Sigmoid colon (tissue), 7 donors: ENCODE measurements around the gene TMEM25. TPM values are rescaled to one million over a fixed set of nuclear protein-coding genes. Genes with fewer than 3 reads are reported as not detected.
"Not testable (repeated sequence)": the region's sequence is repeated elsewhere in the genome, so short reads cannot be mapped to it uniquely, and the experiment has no call there.

ENCODE experiments used
- DNase-seq: peaks from one replicate; pipeline ENCODE4 v3.0.0-alpha.2; 2019
- H3K27ac ChIP-seq, 4 donors: fragments of 200-600 bp; sonication (generic); one replicate each; pipeline ENCODE4 v1.5.1; 2016 to 2019; ENCODE audit warnings: mild to moderate bottlenecking in 1 of 4
- H3K27me3 ChIP-seq, 3 donors: fragments of 200-600 bp; sonication (generic); one replicate each; pipeline ENCODE4 v1.5.1; 2019; ENCODE audit warnings: mild to moderate bottlenecking in 1 of 3
- H3K36me3 ChIP-seq, 4 donors: fragments of 200-600 bp; sonication (generic); one replicate each; pipeline ENCODE4 v1.5.1; 2016 to 2019
- H3K4me1 ChIP-seq, 4 donors: fragments of 200-600 bp; sonication (generic); one replicate each; pipeline ENCODE4 v1.5.1; 2017 to 2019
- H3K4me3 ChIP-seq, 4 donors: fragments of 200-600 bp; sonication (generic); one replicate each; pipeline ENCODE4 v1.5.1; 2017 to 2019; ENCODE audit warnings: mild to moderate bottlenecking in 2 of 4, moderate library complexity in 1 of 4
- H3K9me3 ChIP-seq, 4 donors: fragments of 200-600 bp in 3 of 4; sonication (generic) in 3 of 4; one replicate each; pipeline versions ENCODE4 v1.5.1 to v1.6.1; 2013 to 2019
- CTCF ChIP-seq, 4 experiments: fragments of 450-650 bp in 3 of 4; fragments of 200-600 bp in 1 of 4; IDR thresholded peaks; one replicate each; pipeline ENCODE4 v1.5.1; 2016 to 2019; ENCODE audit warnings: antibody characterized with exemption in 4 of 4, mild to moderate bottlenecking in 3 of 4, moderate library complexity in 2 of 4
- EP300 ChIP-seq, 4 donors: sonication (generic); formaldehyde crosslinking; IDR thresholded peaks; one replicate each; pipeline ENCODE4 v1.6.1; 2017; ENCODE audit warnings: antibody characterized with exemption in 4 of 4
- POLR2A ChIP-seq, 2 donors: fragments of 450-650 bp; IDR thresholded peaks; one replicate each; pipeline ENCODE4 v1.6.1; 2016; ENCODE audit warnings: antibody characterized with exemption in 2 of 2, mild to moderate bottlenecking in 2 of 2, moderate library complexity in 2 of 2
- POLR2AphosphoS5 ChIP-seq, 4 donors: sonication (generic); formaldehyde crosslinking; IDR thresholded peaks; one replicate each; pipeline ENCODE4 v1.6.1; 2017; ENCODE audit warnings: antibody characterized with exemption in 4 of 4
- WGBS, 2 donors: extraction: QIAGEN DNeasy Blood & Tissue Kit; methylation state at CpG; one replicate each; pipeline ENCODE4 v1.1.7; 2013; 5-methylcytosine and 5-hydroxymethylcytosine counted together
- intact Hi-C: fragments of 100-400 bp; cut with DNase I; formaldehyde crosslinking; loops from one replicate; pipeline ENCODE4 v1.15.1; 2023
- polyA plus RNA-seq, 3 donors: library from polyadenylated mRNA; stranded (reverse); fragments of 200-250 nt; gene quantifications; one replicate each; pipeline ENCODE4 v1.2.3, GENCODE V29; 2013
- total RNA-seq, 4 donors: library from RNA; depleted of rRNA; stranded (reverse); fragments of >200 nt; gene quantifications; one replicate each; pipeline ENCODE4 v1.1.0, GENCODE V29; 2016
- donor health status: healthy with polysubstance abuse.
- donor health status: Bipolar disorder and iron deficiency.
- donor health status: healthy.

The TMEM25 gene
- total and polyA plus RNA-seq, 7 donors = 2.5 to 35.2 (median 20.9) TPM

DNA sequence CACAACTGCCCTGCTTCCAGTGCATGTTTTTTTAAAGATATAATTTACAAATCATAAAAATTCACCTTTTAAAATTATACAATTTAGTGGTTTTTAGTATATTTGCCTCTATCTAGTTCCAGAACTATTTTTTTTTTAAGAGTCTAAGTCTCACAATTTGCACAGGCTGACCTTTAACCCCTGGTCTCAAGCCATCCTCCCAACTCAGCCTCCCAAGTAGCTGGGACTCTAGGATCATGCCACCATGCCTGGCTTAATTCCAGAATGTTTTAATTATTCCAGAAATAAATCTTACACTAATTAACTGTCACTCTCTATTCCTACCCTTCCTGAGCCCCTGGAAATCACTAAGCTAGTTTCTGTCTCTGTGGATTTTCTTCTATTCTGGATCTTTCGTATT is 39.8 kb downstream of the TMEM25 start:
- WGBS, 2 donors = 95 to 99% methylated on average over 1 of the region's 1 CpG
- no peak for TF ChIP-seq POLR2AphosphoS5 (IDR thresholded peaks at IDR 0.05)
- TF ChIP-seq POLR2A (IDR thresholded peaks at IDR 0.05) = no peak
- no peak for TF ChIP-seq EP300 (IDR thresholded peaks at IDR 0.05)
- no peak for TF ChIP-seq CTCF (IDR thresholded peaks at IDR 0.05)

DNA sequence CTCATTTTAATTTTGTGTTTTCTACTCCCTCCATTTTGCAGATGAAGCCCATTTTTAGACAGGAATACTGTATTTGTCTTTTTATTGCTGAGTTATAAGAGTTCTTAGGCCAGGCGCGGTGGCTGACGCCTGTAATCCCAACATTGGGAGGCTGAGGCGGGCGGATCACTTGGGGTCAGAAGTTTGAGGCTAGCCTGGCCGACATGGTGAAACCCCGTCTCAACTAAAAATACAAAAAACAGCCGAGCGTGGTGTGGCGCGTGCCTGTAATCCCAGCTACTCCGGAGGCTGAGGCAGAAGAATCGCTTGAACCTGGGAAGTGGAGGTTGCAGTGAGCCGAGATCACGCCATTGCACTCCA is 40.7 kb downstream of the TMEM25 start:
- peak overlapping the region; percentile 76 to 99 (median 98) for H3K4me3 ChIP-seq
- peak overlapping the region; percentile 92 to 99 (median 98) for H3K27ac ChIP-seq
- H3K36me3 ChIP-seq, H3K9me3 ChIP-seq, DNase-seq, H3K27me3 ChIP-seq, intact Hi-C loops: not testable (repeated sequence)
- 7 to 23% methylated on average over 15 of the region's 15 CpGs for WGBS, 2 donors
- H3K4me1 ChIP-seq = peaks cover 0 to 40% (median 36%) of the 10 kb centered on the region in 4 donors

More for the DNA sequence above, 39.8 kb downstream of the TMEM25 start:
- peaks cover 0 to 38% (median 30%) of the 10 kb centered on the region in 4 donors for H3K4me1 ChIP-seq
- no peak for DNase-seq
- no peaks in the 10 kb centered on the region for H3K36me3 ChIP-seq
- no peaks in the 10 kb centered on the region for H3K27me3 ChIP-seq
- H3K9me3 ChIP-seq = no peaks in the 10 kb centered on the region
- H3K27ac ChIP-seq = no peak overlapping the region
- H3K4me3 ChIP-seq = no peak overlapping the region
- intact Hi-C loops = no loop called here

DNA sequence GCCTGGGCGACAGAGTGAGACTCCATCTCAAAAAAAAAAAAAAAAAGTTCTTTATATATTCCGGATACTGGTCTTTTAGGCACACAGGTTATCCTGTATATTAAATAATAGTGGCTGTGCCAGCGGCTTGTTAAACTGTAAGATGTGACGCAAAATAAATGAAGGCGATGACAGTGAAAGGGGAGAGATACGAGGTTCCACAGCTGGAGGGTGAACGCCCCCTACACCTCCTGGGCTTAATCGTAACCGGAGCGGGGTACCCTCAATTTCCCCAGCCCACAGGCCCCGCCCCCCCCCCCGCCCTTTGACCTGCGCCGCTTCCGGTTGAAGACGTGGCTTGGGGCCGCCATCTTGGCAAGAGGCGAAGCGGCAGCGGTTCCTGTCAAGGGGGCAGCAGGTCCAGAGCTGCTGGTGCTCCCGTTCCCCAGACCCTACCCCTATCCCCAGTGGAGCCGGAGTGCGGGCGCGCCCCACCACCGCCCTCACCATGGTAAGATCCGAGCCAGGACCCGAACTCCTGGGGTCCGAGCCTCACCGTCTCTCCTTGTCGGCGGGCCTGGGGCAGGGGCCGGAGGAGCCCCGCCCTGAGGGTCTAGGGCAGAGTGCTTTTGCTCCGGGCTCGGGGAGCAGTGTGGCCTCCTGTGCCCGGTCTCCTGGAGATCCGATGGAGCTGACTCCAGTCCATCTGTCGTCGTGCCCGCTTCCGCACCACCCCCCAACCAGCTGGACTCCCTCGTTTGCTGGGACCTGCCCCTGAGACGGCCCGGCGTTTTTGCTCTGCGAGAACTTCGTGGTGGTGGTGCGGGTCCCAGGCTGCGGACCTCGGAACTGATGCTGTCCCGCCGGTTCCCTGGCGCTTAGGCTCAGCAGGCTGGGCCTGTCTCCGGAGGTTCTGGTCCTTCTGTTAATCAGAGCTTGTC is 41.3 kb downstream of the TMEM25 start, which contains the start of gene ARCN1:
Gene ARCN1 (plus strand): TSS at position 349 of the 920 bp plus-strand sequence. CDS start 139 bp downstream, at position 488.
- no peaks in the 10 kb centered on the region for H3K27me3 ChIP-seq
- H3K4me1 ChIP-seq = peaks cover 0 to 47% (median 43%) of the 10 kb centered on the region in 4 donors
- peak; percentile 92 for DNase-seq
- intact Hi-C loops = no loop called here
- H3K9me3 ChIP-seq = no peaks in the 10 kb centered on the region
- TF ChIP-seq POLR2A (IDR thresholded peaks at IDR 0.05) (peak in 1 of 2 donors; percentile 40), EP300 (IDR thresholded peaks at IDR 0.05) (no peak), CTCF (IDR thresholded peaks at IDR 0.05) (no peak), POLR2AphosphoS5 (IDR thresholded peaks at IDR 0.05) (peak; percentile 72 to 88 (median 80))
- H3K27ac ChIP-seq = peak within 1 kb of the TSS; percentile 92 to 99 (median 98)
- no peaks in the 10 kb centered on the region for H3K36me3 ChIP-seq
- WGBS, 2 donors = 0% methylated on average over 55 of the region's 55 CpGs
- H3K4me3 ChIP-seq = peak within 1 kb of the TSS; percentile 76 to 99 (median 98)

GRCh38 chr11:118572981-118573550 is 42.1 kb downstream of the TMEM25 start:
- Histone ChIP-seq H3K4me3 (peak overlapping the region; percentile 76 to 99 (median 98)), H3K27me3 (no peaks in the 10 kb centered on the region), H3K27ac (peak overlapping the region; percentile 92 to 99 (median 98)), H3K9me3 (no peaks in the 10 kb centered on the region), H3K4me1 (peaks cover 0 to 53% (median 47%) of the 10 kb centered on the region in 4 donors), H3K36me3 (no peaks in the 10 kb centered on the region)
- DNase-seq = no peak
- no peak for TF ChIP-seq EP300 (IDR thresholded peaks at IDR 0.05)
- TF ChIP-seq POLR2A (IDR thresholded peaks at IDR 0.05) = no peak
- no peak for TF ChIP-seq POLR2AphosphoS5 (IDR thresholded peaks at IDR 0.05)
- no peak for TF ChIP-seq CTCF (IDR thresholded peaks at IDR 0.05)
- intact Hi-C loops = no loop called here
- WGBS, 2 donors = 3 to 5% methylated on average over 10 of the region's 10 CpGs

- Histone ChIP-seq H3K27me3 (no peaks in the 10 kb centered on the region), H3K27ac (peak overlapping the region in 1 of 4 donors; percentile 99), H3K4me3 (no peak overlapping the region), H3K4me1 (peaks cover 0 to 60% (median 52%) of the 10 kb centered on the region in 4 donors), H3K36me3 (no peaks in the 10 kb centered on the region), H3K9me3 (no peaks in the 10 kb centered on the region)
- no peak for TF ChIP-seq POLR2AphosphoS5 (IDR thresholded peaks at IDR 0.05)
- TF ChIP-seq EP300 (IDR thresholded peaks at IDR 0.05) = no peak
- no peak for TF ChIP-seq POLR2A (IDR thresholded peaks at IDR 0.05)
- TF ChIP-seq CTCF (IDR thresholded peaks at IDR 0.05) = no peak
- intact Hi-C loops = no loop called here
- DNase-seq = no peak
- WGBS, 2 donors = 90 to 96% methylated on average over 7 of the region's 7 CpGs
Observed at GRCh38 chr11:118574636-118575035, 43.6 kb downstream of the TMEM25 start.

- Histone ChIP-seq H3K27ac (peak overlapping the region in 1 of 4 donors; percentile 42), H3K36me3 (peaks cover 0 to 20% (median 1%) of the 10 kb centered on the region in 4 donors), H3K4me1 (peaks cover 0 to 61% (median 50%) of the 10 kb centered on the region in 4 donors)
- H3K4me3 ChIP-seq, DNase-seq, intact Hi-C loops, H3K27me3 ChIP-seq, H3K9me3 ChIP-seq: not testable (repeated sequence)
Observed at GRCh38 chr11:118577995-118578394, 47.0 kb downstream of the TMEM25 start.
